Measurements from ENCODE around the gene PTPRG. TPM values are rescaled to one million over a fixed set of nuclear protein-coding genes. Genes with fewer than 3 reads are reported as not detected.

Gene PTPRG
- total RNA-seq, 1 experiment from 2014 or later = 69.3 TPM

GRCh38 chr3:61733000-61733399, 171.6 kb downstream of the PTPRG start:
- H3K4ac ChIP-seq (ENCODE audit: low read depth, low read length) = no peak overlapping the region
- no peaks in the 10 kb centered on the region for H3K23me2 ChIP-seq (ENCODE audit: insufficient read length, low read depth, low read length, poor library complexity, severe bottlenecking)
- H2BK12ac ChIP-seq (ENCODE audit: insufficient read length, low read depth, low read length) = no peak overlapping the region
- no peak overlapping the region for H3K14ac ChIP-seq (ENCODE audit: insufficient read depth, low read length)
- H3K9me3 ChIP-seq (ENCODE audit: control insufficient read depth, low read depth, low read length) = no peaks in the 10 kb centered on the region
- Mint-ChIP-seq H3K27me3 (ENCODE audit: low read depth) (no peaks in the 10 kb centered on the region), H3K4me3 (no peak overlapping the region), H3K27ac (peak overlapping the region in 1 of 3 experiments; percentile 63; a peak in 2 of 7 replicates), H3K4me1 (peaks cover 43 to 45% of the 10 kb centered on the region in 2 experiments), H3K36me3 (ENCODE audit: insufficient read depth in 1 of 3, low read depth in 3 of 3) (peaks cover 10 to 13% (median 12%) of the 10 kb centered on the region in 3 experiments; a peak in 6 of 7 replicates), H3K9me3 (no peaks in the 10 kb centered on the region)
- no peak overlapping the region for H4K91ac ChIP-seq (ENCODE audit: insufficient read length, low read depth, low read length)
- H3T11ph ChIP-seq (ENCODE audit: low read length) = no peak overlapping the region
- H4K20me1 ChIP-seq (ENCODE audit: control insufficient read depth, insufficient read depth, insufficient read length) = no peaks in the 10 kb centered on the region
- peaks cover 5% of the 10 kb centered on the region; the same call in 1 of the 2 replicates for H3K4me1 ChIP-seq (ENCODE audit: insufficient read depth, low read length)
- H3K27ac ChIP-seq (ENCODE audit: insufficient read length, low read depth, low read length) = no peak overlapping the region
- no peak for TF ChIP-seq CTCF (conservative IDR thresholded peaks at IDR 0.05)
- H4K5ac ChIP-seq (ENCODE audit: insufficient read length, low read depth, low read length) = no peak overlapping the region
- H2BK120ac ChIP-seq (ENCODE audit: low read depth, low read length, poor library complexity, severe bottlenecking) = no peak overlapping the region
- peaks cover 32% of the 10 kb centered on the region; the same call in 1 of the 2 replicates for H3K79me2 ChIP-seq (ENCODE audit: insufficient read depth, low read length)
- H2AK5ac ChIP-seq (ENCODE audit: insufficient read length, low read length) = no peak overlapping the region
- H2AFZ ChIP-seq (ENCODE audit: low read length) = no peak overlapping the region
- H2BK20ac ChIP-seq (ENCODE audit: low read depth, low read length, poor library complexity, severe bottlenecking) = no peak overlapping the region
- no peak overlapping the region for H3K23ac ChIP-seq (ENCODE audit: insufficient read length, low read depth, low read length)
- no peaks in the 10 kb centered on the region for H3K27me3 ChIP-seq (ENCODE audit: insufficient read depth, low read length)
- H3K79me1 ChIP-seq (ENCODE audit: insufficient read depth, low read depth, low read length, poor library complexity, severe bottlenecking) = peaks cover 4% of the 10 kb centered on the region
- H3K56ac ChIP-seq (ENCODE audit: insufficient read length, low read depth, low read length) = no peak overlapping the region
- no peak overlapping the region for H2BK15ac ChIP-seq (ENCODE audit: low read depth, low read length)
- H3K4me2 ChIP-seq (ENCODE audit: insufficient read depth, insufficient read length, low read length) = no peak overlapping the region
- H3K9ac ChIP-seq (ENCODE audit: extremely low read depth, insufficient read length, low read length) = no peak overlapping the region
- no peak for DNase-seq
- no peak overlapping the region for H3K18ac ChIP-seq (ENCODE audit: insufficient read length, low read depth, low read length)
- H2BK5ac ChIP-seq (ENCODE audit: insufficient read length, low read length) = no peak overlapping the region
- no CpG with 5 or more reads among the region's 1 CpG for whole genome bisulfite sequencing (ENCODE audit: extremely low coverage, insufficient read length, low lambda C conversion rate)
- no peak overlapping the region for H4K8ac ChIP-seq (replicated peaks; ENCODE audit: insufficient read length, low read depth, low read length)
